ENCODE results near the gene ZNF804A. TPM values are rescaled to one million over a fixed set of nuclear protein-coding genes. Genes with fewer than 3 reads are reported as not detected.
A peak's percentile ranks its signal among the peaks of the same experiment; 100 is the strongest.

ZNF804A gene
- total RNA-seq, 1 donor from 2014 or later, result not detected

GRCh38 chr2:184834699-184835397 lies 236.5 kb downstream of the ZNF804A start:
- Mint-ChIP-seq H3K9me3 (no peaks in the 10 kb centered on the region), H3K27ac (no peak overlapping the region), H3K4me1 (peaks cover 3% of the 10 kb centered on the region), H3K36me3 (no peaks in the 10 kb centered on the region), H3K27me3 (ENCODE audit: insufficient read depth, low read depth) (no peaks in the 10 kb centered on the region), H3K4me3 (no peak overlapping the region)
- Histone ChIP-seq H4K20me1 (ENCODE audit: low read depth) (no peaks in the 10 kb centered on the region), H3K79me2 (ENCODE audit: low read depth) (no peaks in the 10 kb centered on the region), H3K27ac (no peak overlapping the region), H3F3A (ENCODE audit: low read depth) (no peaks in the 10 kb centered on the region), H3K9me3 (ENCODE audit: low read depth) (no peaks in the 10 kb centered on the region), H3K27me3 (no peaks in the 10 kb centered on the region), H3K36me3 (no peaks in the 10 kb centered on the region), H3K4me1 (no peaks in the 10 kb centered on the region), H3K9ac (no peak overlapping the region), H3K4me2 (no peak overlapping the region), H3K4me3 (no peak overlapping the region), H2AFZ (replicated peaks) (no peak overlapping the region)
- no peak for DNase-seq (ENCODE audit: low spot score)
- TF ChIP-seq, protein P1, sequence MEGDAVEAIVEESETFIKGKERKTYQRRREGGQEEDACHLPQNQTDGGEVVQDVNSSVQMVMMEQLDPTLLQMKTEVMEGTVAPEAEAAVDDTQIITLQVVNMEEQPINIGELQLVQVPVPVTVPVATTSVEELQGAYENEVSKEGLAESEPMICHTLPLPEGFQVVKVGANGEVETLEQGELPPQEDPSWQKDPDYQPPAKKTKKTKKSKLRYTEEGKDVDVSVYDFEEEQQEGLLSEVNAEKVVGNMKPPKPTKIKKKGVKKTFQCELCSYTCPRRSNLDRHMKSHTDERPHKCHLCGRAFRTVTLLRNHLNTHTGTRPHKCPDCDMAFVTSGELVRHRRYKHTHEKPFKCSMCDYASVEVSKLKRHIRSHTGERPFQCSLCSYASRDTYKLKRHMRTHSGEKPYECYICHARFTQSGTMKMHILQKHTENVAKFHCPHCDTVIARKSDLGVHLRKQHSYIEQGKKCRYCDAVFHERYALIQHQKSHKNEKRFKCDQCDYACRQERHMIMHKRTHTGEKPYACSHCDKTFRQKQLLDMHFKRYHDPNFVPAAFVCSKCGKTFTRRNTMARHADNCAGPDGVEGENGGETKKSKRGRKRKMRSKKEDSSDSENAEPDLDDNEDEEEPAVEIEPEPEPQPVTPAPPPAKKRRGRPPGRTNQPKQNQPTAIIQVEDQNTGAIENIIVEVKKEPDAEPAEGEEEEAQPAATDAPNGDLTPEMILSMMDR (IDR thresholded peaks at IDR 0.05), result no peak
- TF ChIP-seq EZH2phosphoT487 (IDR thresholded peaks at IDR 0.05), result no peak
- no peak for TF ChIP-seq EZH2 (IDR thresholded peaks at IDR 0.05)

DNA sequence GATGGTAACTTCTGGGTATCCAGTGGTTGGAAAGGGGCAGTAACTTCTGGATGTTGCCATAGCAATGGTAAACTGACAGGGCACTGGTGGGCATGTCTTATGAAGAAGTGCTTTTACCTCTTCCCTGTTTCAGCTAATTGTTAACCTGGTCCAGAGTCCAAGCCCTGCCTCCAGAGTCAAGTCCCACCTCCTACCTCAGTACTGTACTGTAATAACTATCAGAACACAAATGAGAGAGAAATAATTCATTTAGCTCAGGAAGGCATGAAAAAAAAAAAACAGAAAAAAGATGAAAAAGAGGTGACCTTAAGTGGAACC lies 237.0 kb downstream of the ZNF804A start:
- H3K27me3 Mint-ChIP-seq (ENCODE audit: insufficient read depth, low read depth), result no peaks in the 10 kb centered on the region
- Histone ChIP-seq H3K4me3 (no peak overlapping the region), H4K20me1 (ENCODE audit: low read depth) (no peaks in the 10 kb centered on the region), H3K27me3 (no peaks in the 10 kb centered on the region), H3K9me3 (ENCODE audit: low read depth) (no peaks in the 10 kb centered on the region), H3K79me2 (ENCODE audit: low read depth) (no peaks in the 10 kb centered on the region), H3F3A (ENCODE audit: low read depth) (no peaks in the 10 kb centered on the region), H3K36me3 (no peaks in the 10 kb centered on the region), H3K4me1 (no peaks in the 10 kb centered on the region), H3K4me2 (no peak overlapping the region), H2AFZ (replicated peaks) (peak overlapping the region; percentile 83), H3K27ac (no peak overlapping the region), H3K9ac (no peak overlapping the region)
- no peak overlapping the region for H3K4me3 Mint-ChIP-seq
- H3K9me3 Mint-ChIP-seq, result no peaks in the 10 kb centered on the region
- no peak for TF ChIP-seq EZH2 (IDR thresholded peaks at IDR 0.05)
- no peak for TF ChIP-seq EZH2phosphoT487 (IDR thresholded peaks at IDR 0.05)
- TF ChIP-seq, protein P1 (IDR thresholded peaks at IDR 0.05), result no peak
- DNase-seq (ENCODE audit: low spot score), result no peak
- H3K27ac Mint-ChIP-seq, result no peak overlapping the region
- H3K4me1 Mint-ChIP-seq, result peaks cover 3% of the 10 kb centered on the region
- no peaks in the 10 kb centered on the region for H3K36me3 Mint-ChIP-seq

- no peaks in the 10 kb centered on the region for H3K36me3 Mint-ChIP-seq
- Histone ChIP-seq H3K79me2 (ENCODE audit: low read depth) (no peaks in the 10 kb centered on the region), H3K4me2 (no peak overlapping the region), H3K4me3 (no peak overlapping the region), H3K9ac (no peak overlapping the region), H3K27ac (no peak overlapping the region), H4K20me1 (ENCODE audit: low read depth) (no peaks in the 10 kb centered on the region), H3K27me3 (no peaks in the 10 kb centered on the region), H2AFZ (replicated peaks) (no peak overlapping the region), H3F3A (ENCODE audit: low read depth) (no peaks in the 10 kb centered on the region), H3K9me3 (ENCODE audit: low read depth) (no peaks in the 10 kb centered on the region), H3K4me1 (no peaks in the 10 kb centered on the region), H3K36me3 (no peaks in the 10 kb centered on the region)
- H3K4me3 Mint-ChIP-seq, result no peak overlapping the region
- DNase-seq (ENCODE audit: low spot score), result no peak
- no peaks in the 10 kb centered on the region for H3K4me1 Mint-ChIP-seq
- no peaks in the 10 kb centered on the region for H3K27me3 Mint-ChIP-seq (ENCODE audit: insufficient read depth, low read depth)
- no peaks in the 10 kb centered on the region for H3K9me3 Mint-ChIP-seq
- TF ChIP-seq EZH2 (IDR thresholded peaks at IDR 0.05) (no peak), EZH2phosphoT487 (IDR thresholded peaks at IDR 0.05) (no peak)
- TF ChIP-seq, protein P1 (IDR thresholded peaks at IDR 0.05), result no peak
- H3K27ac Mint-ChIP-seq, result no peak overlapping the region
Observed at GRCh38 chr2:184847331-184847730, 249.0 kb downstream of the ZNF804A start.

All from neural progenitor cell (in vitro differentiated cells).